ENCODE results near the gene AGR3.

Gene AGR3

DNA sequence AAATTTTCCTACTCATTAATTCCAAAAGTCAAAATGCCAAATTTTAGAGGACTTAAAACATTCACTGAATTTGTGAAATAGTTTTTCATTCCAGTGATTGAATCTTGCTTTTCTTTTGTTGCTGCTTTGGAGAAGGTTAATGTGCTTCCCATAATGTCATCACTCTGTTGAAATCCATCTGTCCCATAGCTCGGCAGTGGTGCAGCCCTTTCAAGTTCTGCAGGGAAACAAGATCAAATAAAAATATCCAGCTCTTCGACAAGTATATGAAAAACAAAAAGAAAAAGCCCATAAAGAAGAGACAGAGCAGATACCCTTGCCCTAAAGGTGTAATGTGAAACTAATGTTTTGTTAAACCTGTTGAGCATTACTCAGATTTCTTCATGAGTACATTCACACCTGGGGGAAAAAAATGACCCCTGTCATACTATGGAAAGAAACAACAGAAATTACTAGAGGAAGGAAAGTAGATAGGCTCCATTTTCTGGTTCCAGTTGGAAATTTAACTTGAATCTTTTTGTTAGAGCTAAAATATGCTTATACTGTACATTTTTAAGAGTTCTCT lies 35.1 kb downstream of the AGR3 start:
- peaks cover 34% of the 10 kb centered on the region for H3K4me1 ChIP-seq (ENCODE audit: control insufficient read depth, insufficient read depth, low read length)
- no peaks in the 10 kb centered on the region for H3K9me3 ChIP-seq (ENCODE audit: control insufficient read depth, low read length)
- no peak overlapping the region for H3K4me3 ChIP-seq (ENCODE audit: low read length)
- no peaks in the 10 kb centered on the region for H3K27me3 ChIP-seq (ENCODE audit: control insufficient read depth, insufficient read depth, low read length)
- no peak overlapping the region for H3K9ac ChIP-seq (ENCODE audit: low read length)
- no peaks in the 10 kb centered on the region for H3K36me3 ChIP-seq (ENCODE audit: control insufficient read depth, insufficient read depth, low read length)

- Histone ChIP-seq H3K9ac (ENCODE audit: low read length) (no peak overlapping the region), H3K9me3 (ENCODE audit: control insufficient read depth, low read length) (no peaks in the 10 kb centered on the region), H3K27me3 (ENCODE audit: control insufficient read depth, insufficient read depth, low read length) (no peaks in the 10 kb centered on the region), H3K36me3 (ENCODE audit: control insufficient read depth, insufficient read depth, low read length) (no peaks in the 10 kb centered on the region), H3K4me1 (ENCODE audit: control insufficient read depth, insufficient read depth, low read length) (peaks cover 32% of the 10 kb centered on the region), H3K4me3 (ENCODE audit: low read length) (no peak overlapping the region)
Measured at GRCh38 chr7:16845746-16846145, 36.0 kb downstream of the AGR3 start.

DNA sequence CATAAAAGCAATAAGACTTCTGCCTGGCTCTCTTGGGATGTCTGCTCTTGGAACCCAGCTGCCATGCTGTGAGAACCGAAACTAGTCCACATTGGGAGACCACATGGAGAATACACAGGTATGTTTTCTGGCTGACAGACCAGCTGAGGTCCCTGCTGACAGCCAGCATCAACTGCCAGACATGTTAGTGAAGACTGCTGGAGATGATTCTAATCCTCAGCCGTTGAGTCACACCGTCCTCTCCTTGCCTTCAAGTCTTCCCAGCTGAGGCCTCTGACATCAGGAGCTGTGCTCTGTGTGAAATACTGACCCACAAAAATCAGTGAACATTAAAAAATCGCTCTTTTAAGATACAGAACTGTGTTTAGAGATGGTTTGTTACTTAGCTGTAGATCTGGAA lies 40.1 kb downstream of the AGR3 start:
- H3K36me3 ChIP-seq (ENCODE audit: control insufficient read depth, insufficient read depth, low read length): no peaks in the 10 kb centered on the region
- peaks cover 8% of the 10 kb centered on the region for H3K4me1 ChIP-seq (ENCODE audit: control insufficient read depth, insufficient read depth, low read length)
- H3K4me3 ChIP-seq (ENCODE audit: low read length): no peak overlapping the region
- H3K27me3 ChIP-seq (ENCODE audit: control insufficient read depth, insufficient read depth, low read length): no peaks in the 10 kb centered on the region
- no peaks in the 10 kb centered on the region for H3K9me3 ChIP-seq (ENCODE audit: control insufficient read depth, low read length)
- H3K9ac ChIP-seq (ENCODE audit: low read length): no peak overlapping the region

- no peaks in the 10 kb centered on the region for H3K36me3 ChIP-seq (ENCODE audit: control insufficient read depth, insufficient read depth, low read length)
- no peaks in the 10 kb centered on the region for H3K27me3 ChIP-seq (ENCODE audit: control insufficient read depth, insufficient read depth, low read length)
- no peak overlapping the region for H3K9ac ChIP-seq (ENCODE audit: low read length)
- H3K4me1 ChIP-seq (ENCODE audit: control insufficient read depth, insufficient read depth, low read length): no peaks in the 10 kb centered on the region
- H3K9me3 ChIP-seq (ENCODE audit: control insufficient read depth, low read length): no peaks in the 10 kb centered on the region
- H3K4me3 ChIP-seq (ENCODE audit: low read length): no peak overlapping the region
Measured at GRCh38 chr7:16840094-16840493, 41.7 kb downstream of the AGR3 start.

DNA sequence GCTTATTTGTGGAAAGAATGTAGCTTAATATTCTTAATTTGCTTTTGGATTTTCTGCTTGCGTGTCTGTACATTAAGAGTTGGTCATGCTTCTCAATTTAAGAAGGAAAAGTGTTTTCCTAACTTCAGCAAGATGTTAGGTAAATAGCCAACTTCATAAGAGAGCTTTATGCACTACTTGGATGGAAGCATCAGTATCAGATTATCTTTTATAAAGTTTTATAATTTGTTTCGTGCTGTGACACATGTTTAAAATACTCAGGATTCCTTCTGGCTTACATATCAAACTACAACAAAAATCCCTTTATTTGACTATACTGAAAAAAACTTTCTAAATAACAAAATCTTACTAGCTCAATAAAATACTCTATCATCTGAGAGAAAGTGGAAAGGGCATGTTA lies 42.1 kb downstream of the AGR3 start:
- Histone ChIP-seq H3K36me3 (ENCODE audit: control insufficient read depth, insufficient read depth, low read length) (no peaks in the 10 kb centered on the region), H3K4me1 (ENCODE audit: control insufficient read depth, insufficient read depth, low read length) (no peaks in the 10 kb centered on the region), H3K9ac (ENCODE audit: low read length) (no peak overlapping the region), H3K27me3 (ENCODE audit: control insufficient read depth, insufficient read depth, low read length) (no peaks in the 10 kb centered on the region), H3K9me3 (ENCODE audit: control insufficient read depth, low read length) (no peaks in the 10 kb centered on the region), H3K4me3 (ENCODE audit: low read length) (no peak overlapping the region)

GRCh38 chr7:16838891-16839290 lies 42.9 kb downstream of the AGR3 start:
- no peaks in the 10 kb centered on the region for H3K9me3 ChIP-seq (ENCODE audit: control insufficient read depth, low read length)
- H3K36me3 ChIP-seq (ENCODE audit: control insufficient read depth, insufficient read depth, low read length): no peaks in the 10 kb centered on the region
- H3K4me1 ChIP-seq (ENCODE audit: control insufficient read depth, insufficient read depth, low read length): no peaks in the 10 kb centered on the region
- H3K9ac ChIP-seq (ENCODE audit: low read length): no peak overlapping the region
- H3K4me3 ChIP-seq (ENCODE audit: low read length): no peak overlapping the region
- H3K27me3 ChIP-seq (ENCODE audit: control insufficient read depth, insufficient read depth, low read length): no peaks in the 10 kb centered on the region

DNA sequence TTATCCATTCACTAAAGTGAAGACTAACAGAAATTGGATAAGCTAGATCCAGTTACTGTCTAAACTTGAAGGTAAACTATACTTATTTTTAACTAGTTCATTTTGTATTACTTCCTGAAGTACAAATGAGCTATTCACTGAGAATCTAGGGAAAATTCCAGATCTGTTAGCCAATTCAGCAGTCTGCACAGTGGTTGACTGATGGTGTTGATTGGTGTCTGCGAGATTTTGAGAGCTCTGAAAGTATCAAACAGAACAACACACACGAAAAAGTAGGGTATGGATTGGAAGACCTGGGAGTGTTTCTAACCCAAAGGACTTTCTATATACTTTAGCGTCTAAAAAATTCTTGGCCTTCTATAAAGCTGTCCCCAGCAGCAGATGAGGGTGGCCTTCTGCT lies 43.4 kb downstream of the AGR3 start:
- Histone ChIP-seq H3K9me3 (ENCODE audit: control insufficient read depth, low read length) (no peaks in the 10 kb centered on the region), H3K27me3 (ENCODE audit: control insufficient read depth, insufficient read depth, low read length) (no peaks in the 10 kb centered on the region), H3K4me1 (ENCODE audit: control insufficient read depth, insufficient read depth, low read length) (no peaks in the 10 kb centered on the region), H3K4me3 (ENCODE audit: low read length) (no peak overlapping the region), H3K36me3 (ENCODE audit: control insufficient read depth, insufficient read depth, low read length) (no peaks in the 10 kb centered on the region), H3K9ac (ENCODE audit: low read length) (no peak overlapping the region)

DNA sequence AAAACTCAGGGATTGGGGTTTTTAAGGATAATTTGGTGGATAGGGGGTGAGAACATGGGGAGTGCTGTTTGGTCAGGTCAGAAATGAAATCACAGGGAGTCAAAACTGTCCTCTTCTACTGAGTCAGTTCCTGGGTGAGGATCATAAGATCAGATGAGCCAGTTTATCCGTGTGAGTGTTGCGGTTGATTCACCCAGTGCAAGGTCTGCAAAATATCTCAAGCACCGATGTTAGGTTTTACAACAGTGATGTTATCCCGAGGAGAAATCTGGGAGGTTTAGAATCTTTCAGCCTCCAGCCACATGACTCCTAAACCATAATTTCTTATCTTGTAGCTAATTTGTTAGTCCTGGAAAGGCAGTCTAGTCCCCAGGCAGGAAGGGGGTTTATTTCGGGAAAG lies 45.3 kb downstream of the AGR3 start:
- H3K9me3 ChIP-seq (ENCODE audit: control insufficient read depth, low read length): no peaks in the 10 kb centered on the region
- H3K36me3 ChIP-seq (ENCODE audit: control insufficient read depth, insufficient read depth, low read length): no peaks in the 10 kb centered on the region
- H3K4me3 ChIP-seq (ENCODE audit: low read length): no peak overlapping the region
- no peaks in the 10 kb centered on the region for H3K4me1 ChIP-seq (ENCODE audit: control insufficient read depth, insufficient read depth, low read length)
- H3K9ac ChIP-seq (ENCODE audit: low read length): no peak overlapping the region
- no peaks in the 10 kb centered on the region for H3K27me3 ChIP-seq (ENCODE audit: control insufficient read depth, insufficient read depth, low read length)

GRCh38 chr7:16833373-16833772 lies 48.4 kb downstream of the AGR3 start:
- no peaks in the 10 kb centered on the region for H3K9me3 ChIP-seq (ENCODE audit: control insufficient read depth, low read length)
- no peaks in the 10 kb centered on the region for H3K4me1 ChIP-seq (ENCODE audit: control insufficient read depth, insufficient read depth, low read length)
- H3K4me3 ChIP-seq (ENCODE audit: low read length): no peak overlapping the region
- H3K9ac ChIP-seq (ENCODE audit: low read length): no peak overlapping the region
- no peaks in the 10 kb centered on the region for H3K36me3 ChIP-seq (ENCODE audit: control insufficient read depth, insufficient read depth, low read length)
- no peaks in the 10 kb centered on the region for H3K27me3 ChIP-seq (ENCODE audit: control insufficient read depth, insufficient read depth, low read length)

DNA sequence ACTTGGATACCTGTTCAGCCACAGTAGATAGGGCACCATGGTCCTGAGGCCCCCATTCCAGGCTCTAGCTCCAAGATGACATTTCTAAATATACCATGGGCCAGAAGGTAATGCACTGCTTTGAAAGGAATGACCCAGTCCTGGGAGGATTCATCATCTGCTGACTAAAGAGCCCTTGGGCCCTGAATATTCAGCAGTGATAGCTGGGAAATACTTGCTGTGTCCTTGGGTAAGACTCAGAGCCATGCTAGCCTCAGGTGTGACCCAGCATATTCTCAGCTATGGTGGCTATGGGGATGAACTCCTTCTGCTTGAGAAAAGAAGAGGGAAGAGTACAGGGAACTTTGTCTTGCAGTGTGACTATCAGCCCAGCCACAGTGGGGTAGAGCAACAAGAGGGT lies 55.7 kb downstream of the AGR3 start:
- H3K9me3 ChIP-seq (ENCODE audit: control insufficient read depth, low read length): no peaks in the 10 kb centered on the region
- H3K9ac ChIP-seq (ENCODE audit: low read length): no peak overlapping the region
- peaks cover 10% of the 10 kb centered on the region for H3K4me1 ChIP-seq (ENCODE audit: control insufficient read depth, insufficient read depth, low read length)
- H3K4me3 ChIP-seq (ENCODE audit: low read length): no peak overlapping the region
- H3K27me3 ChIP-seq (ENCODE audit: control insufficient read depth, insufficient read depth, low read length): no peaks in the 10 kb centered on the region
- no peaks in the 10 kb centered on the region for H3K36me3 ChIP-seq (ENCODE audit: control insufficient read depth, insufficient read depth, low read length)

- no peaks in the 10 kb centered on the region for H3K9me3 ChIP-seq (ENCODE audit: control insufficient read depth, low read length)
- no peak overlapping the region for H3K4me3 ChIP-seq (ENCODE audit: low read length)
- peaks cover 29% of the 10 kb centered on the region for H3K4me1 ChIP-seq (ENCODE audit: control insufficient read depth, insufficient read depth, low read length)
- no peak overlapping the region for H3K9ac ChIP-seq (ENCODE audit: low read length)
- H3K27me3 ChIP-seq (ENCODE audit: control insufficient read depth, insufficient read depth, low read length): no peaks in the 10 kb centered on the region
- H3K36me3 ChIP-seq (ENCODE audit: control insufficient read depth, insufficient read depth, low read length): no peaks in the 10 kb centered on the region
Measured at GRCh38 chr7:16822029-16822428, 59.8 kb downstream of the AGR3 start.

DNA sequence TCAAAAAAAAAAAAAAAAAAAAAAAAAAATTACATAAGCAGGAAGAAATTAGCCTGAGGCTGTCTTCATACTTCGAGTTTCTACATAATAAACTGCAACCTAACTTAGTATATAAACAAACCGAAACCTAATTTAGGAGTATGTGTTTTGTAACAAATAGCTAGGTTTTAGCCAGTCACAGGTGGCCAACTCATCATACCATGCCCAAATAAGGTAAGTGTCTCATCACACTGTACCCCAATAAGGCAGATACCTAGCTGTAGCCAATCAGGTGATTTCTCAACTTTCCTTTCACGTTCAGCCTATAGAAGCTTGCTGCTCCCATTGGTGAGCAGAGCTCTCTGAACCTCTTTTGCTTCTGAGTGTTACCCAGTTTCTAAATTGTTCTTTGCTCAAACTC lies 63.1 kb downstream of the AGR3 start:
- no peaks in the 10 kb centered on the region for H3K27me3 ChIP-seq (ENCODE audit: control insufficient read depth, insufficient read depth, low read length)
- H3K9me3 ChIP-seq (ENCODE audit: control insufficient read depth, low read length): no peaks in the 10 kb centered on the region
- H3K36me3 ChIP-seq (ENCODE audit: control insufficient read depth, insufficient read depth, low read length): no peaks in the 10 kb centered on the region
- no peak overlapping the region for H3K4me3 ChIP-seq (ENCODE audit: low read length)
- H3K9ac ChIP-seq (ENCODE audit: low read length): no peak overlapping the region
- peaks cover 62% of the 10 kb centered on the region for H3K4me1 ChIP-seq (ENCODE audit: control insufficient read depth, insufficient read depth, low read length)

GRCh38 chr7:16817536-16817935 lies 64.2 kb downstream of the AGR3 start:
- peaks cover 71% of the 10 kb centered on the region for H3K4me1 ChIP-seq (ENCODE audit: control insufficient read depth, insufficient read depth, low read length)
- no peaks in the 10 kb centered on the region for H3K27me3 ChIP-seq (ENCODE audit: control insufficient read depth, insufficient read depth, low read length)
- H3K9ac ChIP-seq (ENCODE audit: low read length): no peak overlapping the region

More at GRCh38 chr7:16817536-16817935, 64.2 kb downstream of the AGR3 start:
- Histone ChIP-seq H3K9me3 (ENCODE audit: control insufficient read depth, low read length) (no peaks in the 10 kb centered on the region), H3K36me3 (ENCODE audit: control insufficient read depth, insufficient read depth, low read length) (no peaks in the 10 kb centered on the region), H3K4me3 (ENCODE audit: low read length) (no peak overlapping the region)
